ENCODE measurements around the gene ZCCHC24.
"Not testable (repeated sequence)": the region's sequence is repeated elsewhere in the genome, so short reads cannot be mapped to it uniquely, and the experiment has no call there.

The ZCCHC24 gene

DNA sequence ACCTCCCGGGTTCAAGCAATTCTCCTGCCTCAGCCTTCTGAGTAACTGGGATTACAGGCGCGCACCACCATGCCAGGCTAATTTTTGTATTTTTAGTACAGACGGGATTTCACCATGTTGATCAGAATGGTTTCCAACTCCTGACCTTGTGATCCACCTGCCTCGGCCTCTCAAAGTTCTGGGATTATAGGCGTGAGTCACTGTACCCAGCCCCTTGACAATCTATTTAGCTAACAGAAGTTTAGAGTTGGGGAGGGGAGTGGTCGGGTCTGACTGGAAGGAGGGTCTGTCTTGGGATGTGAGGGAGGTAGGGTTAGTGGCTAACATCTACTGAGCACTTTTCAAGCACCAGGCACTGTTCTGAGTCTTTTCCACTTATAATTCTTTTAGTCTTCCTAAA is 27.0 kb upstream of the ZCCHC24 start:
- no peak for DNase-seq

- no peak for DNase-seq
Measured at GRCh38 chr10:79471776-79472175, 26.4 kb upstream of the ZCCHC24 start.

DNA sequence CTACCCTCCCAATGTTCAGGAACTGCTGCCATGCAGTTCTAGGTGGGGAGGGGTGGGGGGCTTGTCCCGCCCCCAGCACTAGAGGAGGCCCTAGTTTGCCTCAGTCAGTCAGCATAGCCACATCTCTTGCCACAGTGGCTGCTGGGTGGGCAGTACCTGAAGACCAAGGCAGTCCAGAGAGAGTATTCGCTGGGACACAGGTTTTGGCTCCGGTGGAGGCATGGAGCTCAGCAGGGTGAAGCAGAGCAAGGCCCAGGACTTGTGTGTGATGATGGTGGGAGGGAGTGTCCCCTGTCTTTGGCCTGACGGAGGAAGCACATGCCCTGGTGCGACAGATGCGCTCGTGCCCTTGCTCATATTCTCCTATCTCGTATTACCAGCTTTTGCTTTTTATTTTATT is 24.7 kb upstream of the ZCCHC24 start:
- DNase-seq, result no peak

DNA sequence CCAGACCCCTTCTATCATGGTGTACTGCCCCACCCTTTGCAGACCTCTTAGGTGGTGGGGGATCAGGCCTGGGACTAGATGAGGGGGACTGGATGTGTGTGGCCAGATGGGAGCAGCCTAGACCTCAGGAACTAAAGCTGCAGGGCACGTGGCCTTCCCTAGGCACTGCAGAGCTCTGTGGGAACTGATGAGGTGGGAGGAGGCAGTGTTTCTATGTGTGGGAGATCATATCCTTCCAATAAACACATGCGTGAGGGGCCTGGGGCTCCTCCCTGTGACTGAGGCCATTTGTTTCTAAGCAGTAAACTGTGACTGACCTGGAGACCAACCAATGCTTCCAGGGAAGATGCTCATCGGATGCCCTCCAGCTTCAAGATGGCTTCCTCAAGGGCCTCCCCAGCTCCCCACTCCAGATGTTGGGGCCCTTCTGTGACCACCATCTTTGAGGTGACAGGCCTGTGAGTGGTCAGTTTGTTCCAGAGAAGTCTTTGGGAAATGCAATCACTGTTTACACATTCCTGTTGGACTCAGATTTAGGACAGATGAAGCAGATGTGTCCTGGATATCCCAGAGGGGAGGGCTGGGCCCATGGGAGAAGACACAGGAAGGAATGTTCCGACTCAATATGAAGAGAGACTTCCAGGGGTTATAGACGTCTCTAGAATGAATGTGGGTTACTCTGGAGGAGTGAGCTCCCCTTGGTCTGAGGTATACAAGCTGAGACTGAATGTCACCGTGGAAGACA is 23.6 kb upstream of the ZCCHC24 start:
- no peak for DNase-seq

GRCh38 chr10:79468015-79468560 is 22.7 kb upstream of the ZCCHC24 start:
- DNase-seq, result no peak

GRCh38 chr10:79465341-79465740 is 19.9 kb upstream of the ZCCHC24 start:
- DNase-seq, result no peak

DNA sequence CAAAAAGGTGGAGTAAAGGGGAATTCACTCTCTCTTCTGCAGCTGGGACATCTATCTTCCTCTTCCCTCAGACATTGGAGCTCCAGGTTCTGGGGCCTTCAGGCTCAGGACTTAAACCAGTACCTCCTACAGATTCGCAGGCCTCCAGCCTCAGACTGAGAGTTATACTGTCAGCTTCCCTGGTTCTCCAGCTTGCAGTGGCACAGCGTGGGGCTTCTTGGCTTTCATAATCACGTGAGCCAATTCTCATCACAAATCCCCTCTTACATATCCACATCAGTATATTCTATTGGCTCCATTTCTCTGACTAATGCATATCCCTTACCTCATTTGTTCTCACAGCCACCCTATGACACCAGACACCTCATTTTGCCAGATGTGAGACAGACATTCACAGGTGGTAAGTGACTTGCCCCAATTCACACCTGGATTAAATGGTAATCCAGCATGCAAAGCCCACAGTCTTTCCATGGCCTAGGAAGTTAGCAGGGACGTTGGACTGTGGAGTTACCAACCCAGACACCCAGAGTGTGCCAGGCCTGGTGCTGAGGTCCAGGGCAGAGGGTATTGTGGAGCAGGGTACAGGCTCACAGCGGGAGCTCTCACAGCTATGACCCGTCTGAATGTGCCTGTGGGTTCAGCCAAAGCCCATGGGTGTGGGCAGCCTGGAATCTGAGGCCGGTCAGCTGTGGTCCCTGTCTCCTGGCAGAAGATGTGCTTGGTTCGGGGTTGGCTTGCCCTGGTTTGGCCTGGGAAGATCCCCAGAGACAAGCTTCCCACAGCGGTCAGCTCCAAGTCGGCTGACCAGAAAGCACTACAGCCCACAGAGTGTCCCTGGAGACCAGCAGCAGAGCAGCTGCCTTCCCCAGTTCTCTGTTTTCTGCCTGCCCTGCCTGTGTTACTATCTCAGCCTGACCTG is 18.4 kb upstream of the ZCCHC24 start:
- no peak for DNase-seq

- DNase-seq, result no peak
Measured at GRCh38 chr10:79460687-79461086, 15.3 kb upstream of the ZCCHC24 start.

DNA sequence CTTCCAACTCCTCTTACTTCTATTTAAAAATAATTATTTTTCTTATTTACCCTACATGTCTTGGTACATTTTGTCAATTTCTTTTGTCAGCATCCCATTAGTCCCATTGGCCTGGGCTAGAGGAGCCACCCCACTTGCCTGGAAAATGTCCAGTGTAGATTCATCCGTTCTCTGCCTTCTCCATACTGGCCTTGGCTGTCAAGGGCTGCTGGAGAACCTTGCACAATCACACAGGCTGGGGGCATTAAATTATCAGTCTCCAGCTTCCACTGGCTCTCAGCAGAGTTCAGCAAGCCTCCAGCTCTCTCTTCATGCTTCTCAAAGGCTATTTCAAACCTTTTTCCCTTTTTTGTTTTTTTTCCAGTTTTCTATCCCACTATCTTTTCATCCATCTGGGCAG is 13.8 kb upstream of the ZCCHC24 start:
- DNase-seq, result no peak

DNA sequence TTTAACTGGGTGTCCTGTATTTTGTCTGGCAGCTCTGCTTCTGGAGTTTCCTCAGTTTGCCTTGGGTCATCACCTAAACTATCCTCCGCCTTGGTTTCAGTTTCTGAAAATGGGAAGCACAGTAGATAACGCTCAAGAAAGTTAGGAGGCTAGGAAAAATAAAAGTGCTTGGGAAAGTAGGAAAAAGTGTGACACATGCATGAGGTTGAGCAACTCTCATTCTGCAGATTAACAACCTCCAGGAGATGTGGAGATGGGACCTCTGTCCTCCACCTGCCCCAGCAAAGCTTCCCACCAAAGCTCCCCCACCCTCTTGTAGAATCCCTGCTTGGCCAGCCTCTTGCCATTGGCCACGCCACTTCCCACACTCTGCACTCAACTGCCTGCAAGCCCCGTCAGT is 13.1 kb upstream of the ZCCHC24 start:
- DNase-seq, result no peak

DNA sequence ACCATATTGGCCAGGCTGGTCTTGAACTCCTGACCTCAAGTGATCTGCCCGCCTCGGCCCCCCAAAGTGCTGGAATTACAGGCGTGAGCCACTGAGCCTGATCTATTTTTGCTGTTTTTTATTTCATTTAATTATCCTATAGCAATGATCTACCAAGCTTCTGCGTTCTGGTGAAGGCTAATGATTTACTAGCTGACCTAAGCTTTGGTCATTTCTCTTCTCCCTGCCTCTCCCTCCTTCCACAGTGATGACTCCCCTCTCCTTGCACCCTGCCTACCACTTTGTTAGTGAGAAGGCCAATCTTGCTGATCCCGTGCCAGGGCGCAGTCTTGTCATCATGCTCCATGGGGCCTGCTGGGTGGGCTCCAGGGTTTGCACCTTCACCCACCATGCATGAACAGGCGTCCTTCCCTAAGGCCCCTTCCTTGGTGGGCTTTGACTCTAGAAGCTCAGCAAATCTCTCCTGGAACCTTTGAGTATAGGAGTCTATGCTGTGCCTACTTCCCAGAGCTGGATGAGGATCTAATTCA is 11.9 kb upstream of the ZCCHC24 start:
- no peak for DNase-seq

DNA sequence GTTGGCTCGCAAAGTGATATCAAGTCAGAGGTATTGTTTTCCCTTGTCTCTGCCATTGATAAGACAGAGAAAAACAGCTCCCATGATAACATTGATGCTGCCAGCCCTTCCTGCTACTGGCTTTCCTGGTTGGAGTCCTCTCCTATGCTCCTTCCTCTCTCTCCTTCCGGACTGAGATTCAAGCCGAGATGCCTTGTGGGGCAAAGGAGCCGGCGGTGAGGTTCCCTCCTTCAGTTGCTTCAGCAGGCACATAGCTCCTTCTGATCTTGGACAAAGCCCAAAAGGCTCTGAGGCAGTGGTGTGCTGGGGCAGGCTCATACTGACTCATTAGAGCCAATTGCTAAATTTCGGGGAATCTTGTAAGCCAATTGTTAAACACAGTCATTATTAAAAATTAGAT is 8.8 kb upstream of the ZCCHC24 start:
- DNase-seq, result no peak

- DNase-seq, result no peak
Measured at GRCh38 chr10:79453392-79453791, 8.0 kb upstream of the ZCCHC24 start.

DNA sequence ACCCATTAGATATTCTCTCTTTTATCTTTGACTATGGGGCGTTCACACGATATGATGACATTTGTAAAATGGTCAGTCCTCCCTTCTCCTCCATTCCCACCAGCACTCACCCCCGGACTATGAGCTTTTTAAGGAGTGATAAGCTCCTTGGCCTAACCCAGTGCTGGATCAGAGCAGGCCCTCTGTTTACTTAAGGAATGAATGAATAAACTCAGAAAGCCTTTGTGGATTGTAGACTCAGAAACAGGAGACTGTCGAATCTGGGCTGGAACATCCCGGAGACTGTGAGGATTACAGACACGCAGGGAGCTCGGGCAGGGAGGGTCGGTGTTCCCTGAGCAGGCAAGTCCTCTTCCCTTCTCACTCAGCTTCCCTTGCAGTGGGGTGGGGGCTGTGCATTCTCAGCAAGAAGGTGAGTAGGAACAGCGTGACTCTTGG is 6.8 kb upstream of the ZCCHC24 start:
- DNase-seq, result no peak

DNA sequence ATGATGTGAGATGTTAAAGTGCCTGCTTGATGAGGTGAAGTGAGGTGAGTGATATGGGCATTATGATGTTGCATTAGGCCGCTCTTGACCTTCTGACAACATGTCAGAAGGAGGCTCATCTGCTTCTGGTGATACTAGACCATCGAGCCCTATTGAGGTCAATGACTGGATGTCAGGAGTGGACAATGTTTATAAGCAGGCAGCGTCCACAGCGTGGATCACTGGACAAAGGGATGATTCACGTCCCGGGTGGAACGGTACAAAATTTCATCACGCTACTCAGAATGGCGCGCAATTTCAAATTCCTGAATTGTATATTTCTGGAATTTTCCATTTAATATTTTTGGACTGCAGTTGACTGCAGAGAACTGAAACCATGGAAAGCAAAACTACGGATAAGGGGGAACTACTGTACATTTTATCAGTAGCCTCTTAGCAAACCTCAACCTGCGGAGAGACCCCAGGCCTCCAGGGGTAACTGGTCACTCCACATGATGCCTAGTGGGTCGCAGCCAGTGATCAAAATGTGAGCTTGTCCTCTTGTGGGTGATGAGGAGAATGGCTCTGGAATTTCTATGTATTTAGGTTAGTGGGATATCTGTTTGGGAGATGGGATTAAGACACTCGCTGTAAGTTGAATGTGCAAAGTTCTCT is 5.7 kb upstream of the ZCCHC24 start:
- no peak for DNase-seq

GRCh38 chr10:79449181-79450146 is 4.0 kb upstream of the ZCCHC24 start:
- no peak for DNase-seq

- DNase-seq, result no peak
Measured at GRCh38 chr10:79448732-79449049, 3.3 kb upstream of the ZCCHC24 start.

DNA sequence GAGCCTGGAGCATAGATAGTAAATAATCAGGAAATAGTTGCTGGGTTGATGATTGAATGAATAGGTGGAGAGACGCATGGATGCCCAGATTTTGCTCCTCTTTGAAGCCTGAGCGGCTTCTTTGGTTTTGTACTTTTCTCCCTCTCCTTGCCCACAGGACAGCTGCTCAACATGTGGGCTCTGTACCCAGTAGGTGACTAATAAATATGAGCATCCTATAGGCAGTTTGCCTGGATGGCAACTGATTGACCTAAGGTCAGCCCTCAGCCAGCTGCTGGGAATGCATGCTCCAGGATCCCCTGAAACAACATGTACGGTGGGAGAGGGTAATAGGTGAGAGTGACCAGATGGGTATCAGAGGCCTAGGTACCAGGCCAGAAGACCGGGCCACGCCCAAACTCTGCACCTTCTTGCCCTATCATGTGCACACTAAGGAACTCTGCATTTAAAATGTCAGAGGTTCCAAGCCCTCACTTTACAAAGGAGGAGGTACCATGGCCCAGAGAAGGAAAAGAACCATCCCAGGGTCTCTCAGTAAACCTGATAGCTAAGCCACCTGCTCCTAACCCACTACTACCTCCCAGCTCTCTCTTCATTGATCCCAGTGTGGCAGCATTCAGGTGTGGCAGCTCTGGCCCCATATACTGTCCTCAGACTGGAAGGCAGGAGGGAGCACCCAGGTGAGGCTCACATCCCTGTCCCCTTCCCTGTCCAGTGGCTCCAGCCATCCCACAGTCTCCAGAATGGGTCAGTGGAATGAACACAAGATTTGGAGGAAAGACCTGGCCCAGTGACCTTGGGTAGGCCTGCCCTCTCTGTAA is 2.7 kb upstream of the ZCCHC24 start:
- no peak for DNase-seq

GRCh38 chr10:79447249-79447648 is 1.8 kb upstream of the ZCCHC24 start:
- DNase-seq, result not testable (repeated sequence)

DNA sequence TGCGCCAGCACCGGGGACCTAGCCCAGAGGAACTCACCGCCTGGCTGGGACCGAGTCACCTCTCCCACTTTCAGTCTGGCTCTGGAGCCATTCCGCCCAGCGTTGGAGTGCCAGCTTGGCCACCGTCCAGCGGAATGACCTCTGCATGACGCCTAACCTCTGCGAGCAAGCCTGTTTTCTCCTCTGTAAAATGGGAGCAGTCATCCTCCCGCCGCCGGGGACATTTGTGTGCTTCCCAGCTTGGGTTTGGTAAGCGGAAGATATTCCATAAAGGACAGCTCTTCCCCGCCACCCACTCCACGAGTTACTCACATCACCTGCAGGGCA is 1.3 kb upstream of the ZCCHC24 start:
- no peak for DNase-seq
